Cerebellar nuclear complex (tissue), 1 donor: ENCODE measurements around the gene SH2D5.
"Not testable (repeated sequence)": the region's sequence is repeated elsewhere in the genome, so short reads cannot be mapped to it uniquely, and the experiment has no call there.

ENCODE experiments used
- DNase-seq, 2 experiments: peaks; one replicate each; lab custom pipeline; 2025; lab: John Stamatoyannopoulos, UW

SH2D5 gene

GRCh38 chr1:20728371-20729154 lies 3.9 kb downstream of the SH2D5 start:
- DNase-seq, result no peak

- no peak for DNase-seq
These were observed 4.7 kb downstream of the SH2D5 start for GRCh38 chr1:20727746-20728316.

GRCh38 chr1:20726932-20727745 lies 5.4 kb downstream of the SH2D5 start:
- DNase-seq, result no peak

- DNase-seq, result no peak
These were observed 6.2 kb downstream of the SH2D5 start for GRCh38 chr1:20726118-20726911.

GRCh38 chr1:20725189-20726117 lies 7.0 kb downstream of the SH2D5 start:
- no peak for DNase-seq

GRCh38 chr1:20724364-20725188 lies 7.9 kb downstream of the SH2D5 start:
- no peak for DNase-seq

- no peak for DNase-seq
These were observed 8.8 kb downstream of the SH2D5 start for GRCh38 chr1:20723537-20724363.

GRCh38 chr1:20723159-20723536 lies 9.4 kb downstream of the SH2D5 start:
- no peak for DNase-seq

- no peak for DNase-seq
These were observed 11.1 kb downstream of the SH2D5 start for GRCh38 chr1:20721117-20722061.

GRCh38 chr1:20720631-20721091 lies 11.8 kb downstream of the SH2D5 start:
- no peak for DNase-seq

- DNase-seq, result no peak
These were observed 12.5 kb downstream of the SH2D5 start for GRCh38 chr1:20719871-20720620.

GRCh38 chr1:20719261-20719660 lies 13.2 kb downstream of the SH2D5 start:
- DNase-seq, result no peak

GRCh38 chr1:20718343-20718882 lies 14.1 kb downstream of the SH2D5 start:
- not testable (repeated sequence) for DNase-seq

GRCh38 chr1:20717452-20718342 lies 14.8 kb downstream of the SH2D5 start, which contains the start of gene KIF17:
TSS of gene KIF17 (minus strand) at chr1:20718007. CDS start at chr1:20717706, 301 bp downstream.
- no peak for DNase-seq

- no peak for DNase-seq
These were observed 16.3 kb downstream of the SH2D5 start for GRCh38 chr1:20716232-20716631.

- no peak for DNase-seq
These were observed 17.1 kb downstream of the SH2D5 start for GRCh38 chr1:20715406-20715805.
